HG02623 (cell line): ENCODE data around the gene IFI35.
"Not testable (repeated sequence)": the region's sequence is repeated elsewhere in the genome, so short reads cannot be mapped to it uniquely, and the experiment has no call there.

Experiments used
- ATAC-seq: cut with Tn5 transposase; IDR thresholded peaks from one replicate; pipeline ENCODE4 v1.9.1; 2021; ENCODE audit warnings: moderate library complexity; ENCODE audit not compliant: unreplicated experiment

Gene IFI35

GRCh38 chr17:42997390-42997983 is 9.1 kb upstream of the IFI35 start:
- no peak for ATAC-seq

- ATAC-seq = peak; percentile 84
These were observed 8.3 kb upstream of the IFI35 start, which contains the start of gene RPL27 for GRCh38 chr17:42997984-42998938. TSS of gene RPL27 (plus strand) at chr17:42998419. CDS start at chr17:42998751, 332 bp downstream.

- ATAC-seq = no peak
These were observed 7.5 kb upstream of the IFI35 start for GRCh38 chr17:42999003-42999525.

- not testable (repeated sequence) for ATAC-seq
These were observed 5.7 kb upstream of the IFI35 start for GRCh38 chr17:43000894-43001293.

GRCh38 chr17:43003542-43004172 is 2.9 kb upstream of the IFI35 start:
- ATAC-seq = no peak

- no peak for ATAC-seq
These were observed 4.2 kb downstream of the IFI35 start for GRCh38 chr17:43010667-43011308.

- ATAC-seq = no peak
These were observed 5.3 kb downstream of the IFI35 start for GRCh38 chr17:43011728-43012472.

- ATAC-seq = no peak
These were observed 6.7 kb downstream of the IFI35 start for GRCh38 chr17:43013296-43013695.

GRCh38 chr17:43014020-43014648 is 7.5 kb downstream of the IFI35 start:
- no peak for ATAC-seq

GRCh38 chr17:43014649-43015542 is 8.3 kb downstream of the IFI35 start:
- no peak for ATAC-seq

- no peak for ATAC-seq
These were observed 9.0 kb downstream of the IFI35 start for GRCh38 chr17:43015579-43015978.

- no peak for ATAC-seq
These were observed 9.6 kb downstream of the IFI35 start for GRCh38 chr17:43016216-43016615.

GRCh38 chr17:43018008-43018853 is 11.6 kb downstream of the IFI35 start:
- ATAC-seq = no peak

GRCh38 chr17:43018932-43019331 is 12.3 kb downstream of the IFI35 start:
- no peak for ATAC-seq

GRCh38 chr17:43019418-43019817 is 12.8 kb downstream of the IFI35 start:
- ATAC-seq = no peak

- ATAC-seq = no peak
These were observed 13.5 kb downstream of the IFI35 start for GRCh38 chr17:43020030-43020621.
